GM12878 (cell line): ENCODE results near the gene STK33. TPM values are rescaled to one million over a fixed set of nuclear protein-coding genes. Genes with fewer than 3 reads are reported as not detected.

ENCODE experiments used
- ATAC-seq: fragments of 200-7000 bp; cut with Tn5 transposase; 3 replicates; pipeline ENCODE4 v1.9.1; 2020; ENCODE audit warnings: mild to moderate bottlenecking, moderate library complexity
- BruUV-seq: library from RNA; stranded (reverse); fragments of 400-500 nt; replicated peaks from 2 replicates; lab custom pipeline; 2021; lab: Mats Ljungman, UMichigan
- CTCF ChIA-PET: fragments of 300-600 bp; sonication (Branson Sonifier 250); formaldehyde crosslinking; extraction: SDS; loops from one replicate; lab custom pipeline; 2021; ENCODE audit warnings: inconsistent platforms; lab: Yijun Ruan, JAX
- POLR2A ChIA-PET: fragments of 350-600 bp; formaldehyde crosslinking; extraction: SDS; loops from one replicate; lab custom pipeline; 2021; ENCODE audit warnings: inconsistent platforms; lab: Charles Lee
- RAD21 ChIA-PET: fragments of 300-600 bp; sonication (Branson Sonifier 250); formaldehyde crosslinking; loops from one replicate; lab custom pipeline; 2023; ENCODE audit warnings: antibody characterized with exemption; ENCODE audit not compliant: unreplicated experiment; lab: Charles Lee
- SMC1A ChIA-PET: fragments of 300-600 bp; sonication (Branson Sonifier 250); formaldehyde crosslinking; loops from one replicate; lab custom pipeline; 2023; ENCODE audit not compliant: unreplicated experiment, uncharacterized antibody; lab: Charles Lee
- DNase-seq: peaks from one replicate; pipeline ENCODE4 v3.0.0-alpha.2; 2011; ENCODE audit warnings: low read depth, low spot score
- FAIRE-seq: peaks from 3 replicates; lab custom pipeline; 2011; peaks lifted over from hg19 to GRCh38; lab: Jason Lieb, UNC
- H2AFZ ChIP-seq: 2 replicates; pipeline ENCODE4 v1.6.0; 2011; ENCODE audit warnings: low read depth, low read length, control low read depth; ENCODE audit not compliant: control insufficient read depth
- H3K27ac ChIP-seq: 2 replicates; pipeline ENCODE4 v1.5.1; 2011; ENCODE audit warnings: control low read depth; ENCODE audit not compliant: control insufficient read depth, insufficient read depth
- H3K27me3 ChIP-seq, 2 experiments: replicated peaks in 1 of 2; 2 replicates each; pipeline versions ENCODE4 v1.6.0 to v1.6.1; 2011; ENCODE audit warnings: low read length in 1 of 2; ENCODE audit not compliant: control insufficient read depth in 2 of 2, insufficient read depth in 2 of 2
- H3K36me3 ChIP-seq, 2 experiments: 2 replicates each; pipeline ENCODE4 v1.5.1; 2011; ENCODE audit warnings: low read length in 1 of 2; ENCODE audit not compliant: control insufficient read depth in 2 of 2, insufficient read depth in 2 of 2
- H3K4me1 ChIP-seq: 2 replicates; pipeline ENCODE4 v1.6.1; 2011; ENCODE audit warnings: mild to moderate bottlenecking, low read length, moderate library complexity, mixed read lengths; ENCODE audit not compliant: control insufficient read depth, insufficient read depth
- H3K4me2 ChIP-seq: 2 replicates; pipeline ENCODE4 v1.6.0; 2011; ENCODE audit warnings: control low read depth; ENCODE audit not compliant: control insufficient read depth, insufficient read depth
- H3K4me3 ChIP-seq: fragments of 200-600 bp; sonication (generic); 2 replicates; pipeline ENCODE4 v1.5.1; 2016
- H3K79me2 ChIP-seq: 2 replicates; pipeline ENCODE4 v1.6.0; 2011; ENCODE audit warnings: low read length; ENCODE audit not compliant: control insufficient read depth, insufficient read depth
- H3K9ac ChIP-seq: 2 replicates; pipeline ENCODE4 v1.8.0; 2011; ENCODE audit warnings: low read length, control low read depth, mixed read lengths; ENCODE audit not compliant: control insufficient read depth, insufficient read depth
- H3K9me3 ChIP-seq: replicated peaks from 3 replicates; pipeline ENCODE4 v1.5.1; 2011; ENCODE audit warnings: mild to moderate bottlenecking, low read length; ENCODE audit not compliant: control insufficient read depth, insufficient read depth
- H4K20me1 ChIP-seq: 2 replicates; pipeline ENCODE4 v1.6.0; 2011; ENCODE audit not compliant: control insufficient read depth, insufficient read depth
- ATF2 ChIP-seq: IDR thresholded peaks from 2 replicates; pipeline ENCODE4 v1.6.1; 2012; ENCODE audit warnings: low read length, inconsistent platforms
- E2F4 ChIP-seq: IDR thresholded peaks from 2 replicates; pipeline ENCODE4 v1.6.1; 2012; ENCODE audit warnings: low read depth, low read length, improper control_type of control experiment
- FOXM1 ChIP-seq: IDR thresholded peaks from 2 replicates; pipeline ENCODE4 v1.6.1; 2012; ENCODE audit warnings: low read depth, mild to moderate bottlenecking, inconsistent platforms, low read length, moderate library complexity
- MEF2B ChIP-seq: fragments of 450-650 bp; IDR thresholded peaks from 2 replicates; pipeline ENCODE4 v1.6.1; 2018; ENCODE audit warnings: mild to moderate bottlenecking, moderate library complexity; ENCODE audit not compliant: partially characterized antibody, poor library complexity, severe bottlenecking
- NFXL1 ChIP-seq: fragments of 450-650 bp; IDR thresholded peaks from 2 replicates; pipeline ENCODE4 v1.6.1; 2017; ENCODE audit warnings: antibody characterized with exemption, mild to moderate bottlenecking, borderline replicate concordance
- NFYB ChIP-seq: IDR thresholded peaks from 2 replicates; pipeline ENCODE4 v1.6.1; 2011; ENCODE audit warnings: low read depth, mild to moderate bottlenecking, low read length, improper control_type of control experiment, moderate library complexity; ENCODE audit not compliant: insufficient read depth
- NR2C2 ChIP-seq: IDR thresholded peaks from 2 replicates; pipeline ENCODE4 v1.6.1; 2011; ENCODE audit warnings: borderline replicate concordance, low read depth; ENCODE audit not compliant: control insufficient read depth, insufficient read length
- RELB ChIP-seq: fragments of 450-650 bp; IDR thresholded peaks from 2 replicates; pipeline ENCODE4 v1.6.1; 2017; ENCODE audit warnings: low read depth, mild to moderate bottlenecking, moderate library complexity
- WGBS: methylation state at CpG from one replicate; pipeline ENCODE4 v1.1.6; 2016; ENCODE audit warnings: low lambda C conversion rate; ENCODE audit not compliant: insufficient replicate concordance, insufficient coverage; ENCODE audit errors: missing lambda C conversion rate; 5-methylcytosine and 5-hydroxymethylcytosine counted together
- in situ Hi-C: fragments of 300-500 bp; cut with MboI; formaldehyde crosslinking; loops from 9 replicates; pipeline ENCODE4 v1.14.3; 2018; ENCODE audit warnings: mixed read lengths
- intact Hi-C: fragments of 100-400 bp; cut with micrococcal nuclease; formaldehyde crosslinking; loops from one replicate; pipeline ENCODE4 v1.14.2; 2022; ENCODE audit not compliant: unreplicated experiment
- polyA plus RNA-seq, 11 experiments: library from polyadenylated mRNA; depleted of rRNA in 4 of 11; unstranded in 6 of 11; stranded (reverse) in 5 of 11; fragments of >200 nt; fragmentation: Nextera tagmentation in 4 of 11; fragmentation: Illumina TruSeq in 1 of 11; extraction: Ambion mirVana in 4 of 11; extraction: Trizol in 1 of 11; gene quantifications; 1 replicate in 1 of 11; 2 replicates in 10 of 11; pipeline versions ENCODE4 v1.2.1 to v1.2.3, GENCODE V29; 2011 to 2016; ENCODE audit warnings: inconsistent platforms in 2 of 11, missing spikeins in 2 of 11, low read depth in 1 of 11
- total RNA-seq, 4 experiments: library from RNA; depleted of rRNA in 3 of 4; stranded (reverse); fragments of >200 nt in 3 of 4; fragmentation: Illumina TruSeq in 1 of 4; extraction: Trizol in 1 of 4; gene quantifications; 2 replicates each; pipeline versions ENCODE4 v1.2.1 to v1.2.3, GENCODE V29; 2013 to 2021
- TF ChIP-seq, protein P1 (sequence below): fragments of 450-650 bp; IDR thresholded peaks from 2 replicates; pipeline ENCODE4 v1.6.1; 2018; ENCODE audit warnings: mild to moderate bottlenecking, low read depth, moderate library complexity; ENCODE audit not compliant: partially characterized antibody
- TF ChIP-seq, protein P2 (sequence below): fragments of 450-650 bp; IDR thresholded peaks from 2 replicates; pipeline ENCODE4 v1.6.1; 2016; ENCODE audit warnings: mild to moderate bottlenecking, moderate library complexity, borderline replicate concordance

Gene STK33
- total and polyA plus RNA-seq, 10 of the 15 experiments (the other 5 are each of a cell fraction or from before 2014, with no cell fraction given) = 5.2 to 27.3 (median 18.3) TPM

- TF ChIP-seq ATF2 = no peak
Observed at GRCh38 chr11:8624698-8625097, 30.7 kb upstream of the STK33 start (continued).

GRCh38 chr11:8621147-8621546 is 27.1 kb upstream of the STK33 start:
- Histone ChIP-seq H3K79me2 (no peaks in the 10 kb centered on the region), H3K4me2 (no peak overlapping the region), H2AFZ (no peak overlapping the region), H4K20me1 (no peaks in the 10 kb centered on the region), H3K4me1 (no peaks in the 10 kb centered on the region), H3K9ac (no peak overlapping the region), H3K4me3 (no peak overlapping the region), H3K9me3 (no peaks in the 10 kb centered on the region), H3K27me3 (no peaks in the 10 kb centered on the region), H3K27ac (no peak overlapping the region), H3K36me3 (peaks cover 10 to 20% of the 10 kb centered on the region in 2 experiments)
- 62% methylated on average over 4 of the region's 4 CpGs for WGBS
- ChIA-PET SMC1A (no interaction called here), POLR2A (no interaction called here), RAD21 (no interaction called here), CTCF (no interaction called here)
- DNase-seq (no peak), FAIRE-seq (no peak), ATAC-seq (no peak)
- in situ Hi-C loops = no loop called here
- intact Hi-C loops = no loop called here
- no TSS peak for BruUV-seq
- TF ChIP-seq NFXL1 = no peak
- no peak for TF ChIP-seq RELB
- no peak for TF ChIP-seq FOXM1
- TF ChIP-seq MEF2B = no peak
- TF ChIP-seq NFYB = no peak
- no peak for TF ChIP-seq E2F4
- TF ChIP-seq, protein P1, sequence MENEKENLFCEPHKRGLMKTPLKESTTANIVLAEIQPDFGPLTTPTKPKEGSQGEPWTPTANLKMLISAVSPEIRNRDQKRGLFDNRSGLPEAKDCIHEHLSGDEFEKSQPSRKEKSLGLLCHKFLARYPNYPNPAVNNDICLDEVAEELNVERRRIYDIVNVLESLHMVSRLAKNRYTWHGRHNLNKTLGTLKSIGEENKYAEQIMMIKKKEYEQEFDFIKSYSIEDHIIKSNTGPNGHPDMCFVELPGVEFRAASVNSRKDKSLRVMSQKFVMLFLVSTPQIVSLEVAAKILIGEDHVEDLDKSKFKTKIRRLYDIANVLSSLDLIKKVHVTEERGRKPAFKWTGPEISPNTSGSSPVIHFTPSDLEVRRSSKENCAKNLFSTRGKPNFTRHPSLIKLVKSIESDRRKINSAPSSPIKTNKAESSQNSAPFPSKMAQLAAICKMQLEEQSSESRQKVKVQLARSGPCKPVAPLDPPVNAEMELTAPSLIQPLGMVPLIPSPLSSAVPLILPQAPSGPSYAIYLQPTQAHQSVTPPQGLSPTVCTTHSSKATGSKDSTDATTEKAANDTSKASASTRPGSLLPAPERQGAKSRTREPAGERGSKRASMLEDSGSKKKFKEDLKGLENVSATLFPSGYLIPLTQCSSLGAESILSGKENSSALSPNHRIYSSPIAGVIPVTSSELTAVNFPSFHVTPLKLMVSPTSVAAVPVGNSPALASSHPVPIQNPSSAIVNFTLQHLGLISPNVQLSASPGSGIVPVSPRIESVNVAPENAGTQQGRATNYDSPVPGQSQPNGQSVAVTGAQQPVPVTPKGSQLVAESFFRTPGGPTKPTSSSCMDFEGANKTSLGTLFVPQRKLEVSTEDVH = no peak
- TF ChIP-seq, protein P2, sequence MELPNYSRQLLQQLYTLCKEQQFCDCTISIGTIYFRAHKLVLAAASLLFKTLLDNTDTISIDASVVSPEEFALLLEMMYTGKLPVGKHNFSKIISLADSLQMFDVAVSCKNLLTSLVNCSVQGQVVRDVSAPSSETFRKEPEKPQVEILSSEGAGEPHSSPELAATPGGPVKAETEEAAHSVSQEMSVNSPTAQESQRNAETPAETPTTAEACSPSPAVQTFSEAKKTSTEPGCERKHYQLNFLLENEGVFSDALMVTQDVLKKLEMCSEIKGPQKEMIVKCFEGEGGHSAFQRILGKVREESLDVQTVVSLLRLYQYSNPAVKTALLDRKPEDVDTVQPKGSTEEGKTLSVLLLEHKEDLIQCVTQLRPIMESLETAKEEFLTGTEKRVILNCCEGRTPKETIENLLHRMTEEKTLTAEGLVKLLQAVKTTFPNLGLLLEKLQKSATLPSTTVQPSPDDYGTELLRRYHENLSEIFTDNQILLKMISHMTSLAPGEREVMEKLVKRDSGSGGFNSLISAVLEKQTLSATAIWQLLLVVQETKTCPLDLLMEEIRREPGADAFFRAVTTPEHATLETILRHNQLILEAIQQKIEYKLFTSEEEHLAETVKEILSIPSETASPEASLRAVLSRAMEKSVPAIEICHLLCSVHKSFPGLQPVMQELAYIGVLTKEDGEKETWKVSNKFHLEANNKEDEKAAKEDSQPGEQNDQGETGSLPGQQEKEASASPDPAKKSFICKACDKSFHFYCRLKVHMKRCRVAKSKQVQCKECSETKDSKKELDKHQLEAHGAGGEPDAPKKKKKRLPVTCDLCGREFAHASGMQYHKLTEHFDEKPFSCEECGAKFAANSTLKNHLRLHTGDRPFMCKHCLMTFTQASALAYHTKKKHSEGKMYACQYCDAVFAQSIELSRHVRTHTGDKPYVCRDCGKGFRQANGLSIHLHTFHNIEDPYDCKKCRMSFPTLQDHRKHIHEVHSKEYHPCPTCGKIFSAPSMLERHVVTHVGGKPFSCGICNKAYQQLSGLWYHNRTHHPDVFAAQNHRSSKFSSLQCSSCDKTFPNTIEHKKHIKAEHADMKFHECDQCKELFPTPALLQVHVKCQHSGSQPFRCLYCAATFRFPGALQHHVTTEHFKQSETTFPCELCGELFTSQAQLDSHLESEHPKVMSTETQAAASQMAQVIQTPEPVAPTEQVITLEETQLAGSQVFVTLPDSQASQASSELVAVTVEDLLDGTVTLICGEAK = no peak
- TF ChIP-seq NR2C2 = no peak
